NCI-H1092 (cell line): ENCODE data around the gene STEAP3.

ENCODE experiments used
- DNase-seq: peaks from one replicate; lab custom pipeline; 2025; lab: John Stamatoyannopoulos, UW

The STEAP3 gene

DNA sequence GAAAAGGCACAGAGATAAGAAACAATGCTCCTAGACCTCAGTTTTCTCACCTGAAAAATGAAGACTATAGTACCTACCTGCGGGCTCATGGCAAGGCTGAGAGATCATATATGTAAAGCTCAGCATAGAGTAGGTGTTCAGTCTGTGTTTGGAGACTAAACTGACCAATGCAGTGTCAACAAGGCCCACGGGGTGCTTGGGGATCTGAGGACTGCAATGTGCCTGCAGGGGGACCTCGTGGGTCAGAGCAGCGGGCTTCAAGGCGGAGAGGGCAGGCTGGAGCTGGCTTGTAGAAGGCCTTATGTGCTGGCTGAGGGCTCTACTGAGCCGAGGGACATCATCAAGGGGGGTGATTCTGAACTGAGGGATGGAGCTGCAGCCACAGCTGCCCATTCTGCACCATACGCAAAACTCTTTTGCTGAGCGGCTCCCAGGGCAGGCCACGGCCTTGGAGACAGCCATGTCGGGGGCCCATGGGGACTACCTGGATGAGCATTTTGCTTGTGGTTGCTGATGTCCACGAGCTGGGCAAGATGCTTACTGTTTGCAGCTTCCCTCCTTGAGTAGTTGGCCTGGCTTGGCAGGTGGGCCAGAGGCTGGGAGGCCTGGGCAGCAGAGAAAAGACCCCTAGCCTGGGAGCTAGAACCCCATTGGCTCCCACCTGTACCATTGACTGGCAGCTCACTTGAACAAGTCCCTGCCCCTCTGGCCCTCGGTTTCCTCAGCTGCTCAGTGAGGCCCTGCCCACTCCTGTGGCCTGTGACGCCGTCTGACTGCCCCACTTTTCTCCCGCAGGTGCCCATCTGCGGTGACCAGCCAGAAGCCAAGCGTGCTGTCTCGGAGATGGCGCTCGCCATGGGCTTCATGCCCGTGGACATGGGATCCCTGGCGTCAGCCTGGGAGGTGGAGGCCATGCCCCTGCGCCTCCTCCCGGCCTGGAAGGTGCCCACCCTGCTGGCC, 23.5 kb downstream of the STEAP3 start:
- no peak for DNase-seq

DNA sequence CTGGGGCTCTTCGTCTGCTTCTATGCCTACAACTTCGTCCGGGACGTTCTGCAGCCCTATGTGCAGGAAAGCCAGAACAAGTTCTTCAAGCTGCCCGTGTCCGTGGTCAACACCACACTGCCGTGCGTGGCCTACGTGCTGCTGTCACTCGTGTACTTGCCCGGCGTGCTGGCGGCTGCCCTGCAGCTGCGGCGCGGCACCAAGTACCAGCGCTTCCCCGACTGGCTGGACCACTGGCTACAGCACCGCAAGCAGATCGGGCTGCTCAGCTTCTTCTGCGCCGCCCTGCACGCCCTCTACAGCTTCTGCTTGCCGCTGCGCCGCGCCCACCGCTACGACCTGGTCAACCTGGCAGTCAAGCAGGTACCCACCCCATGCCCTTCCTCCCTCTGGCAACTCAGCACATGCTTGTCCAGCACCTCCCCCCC, 24.2 kb downstream of the STEAP3 start:
- no peak for DNase-seq

DNA sequence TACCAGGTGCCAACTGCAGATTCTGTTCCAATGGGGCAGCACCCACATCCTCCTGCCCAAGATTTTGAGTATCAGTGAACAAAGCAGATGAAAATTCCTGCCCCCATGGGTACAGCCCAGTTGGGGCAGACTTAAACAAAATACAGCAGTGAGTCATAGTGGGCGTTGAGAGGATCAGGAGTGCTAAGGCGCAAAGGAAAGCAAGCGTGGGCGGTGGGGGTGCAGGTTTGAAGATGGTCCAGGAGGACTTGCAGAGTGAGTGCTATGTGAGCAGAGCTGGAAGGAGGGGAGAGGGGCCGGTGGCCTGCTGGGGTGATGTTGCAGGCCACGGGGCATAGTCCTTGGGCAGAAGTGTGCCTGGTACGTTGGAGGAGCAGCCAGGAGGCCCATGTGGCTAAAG, 24.7 kb downstream of the STEAP3 start:
- no peak for DNase-seq

DNA sequence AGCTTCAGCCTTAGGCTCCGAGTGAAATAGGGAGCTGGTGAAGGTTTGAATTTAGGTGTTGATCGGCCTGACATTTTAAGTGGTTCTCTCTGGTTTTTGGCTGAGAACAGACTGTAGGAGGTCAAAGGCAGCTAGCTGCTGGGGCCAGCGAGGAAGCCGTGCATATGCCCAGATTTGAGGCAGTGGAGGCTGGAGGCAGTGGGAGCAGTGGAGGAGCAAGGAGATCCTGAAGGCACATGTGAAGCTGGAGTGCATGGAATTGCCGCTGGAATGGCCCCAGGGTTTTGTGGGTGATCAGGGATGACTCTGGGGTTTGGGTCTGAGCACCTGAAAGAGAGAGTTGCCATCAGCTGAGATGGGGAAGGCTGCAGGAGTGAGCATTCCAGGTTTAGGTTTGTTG, 25.1 kb downstream of the STEAP3 start:
- no peak for DNase-seq

DNA sequence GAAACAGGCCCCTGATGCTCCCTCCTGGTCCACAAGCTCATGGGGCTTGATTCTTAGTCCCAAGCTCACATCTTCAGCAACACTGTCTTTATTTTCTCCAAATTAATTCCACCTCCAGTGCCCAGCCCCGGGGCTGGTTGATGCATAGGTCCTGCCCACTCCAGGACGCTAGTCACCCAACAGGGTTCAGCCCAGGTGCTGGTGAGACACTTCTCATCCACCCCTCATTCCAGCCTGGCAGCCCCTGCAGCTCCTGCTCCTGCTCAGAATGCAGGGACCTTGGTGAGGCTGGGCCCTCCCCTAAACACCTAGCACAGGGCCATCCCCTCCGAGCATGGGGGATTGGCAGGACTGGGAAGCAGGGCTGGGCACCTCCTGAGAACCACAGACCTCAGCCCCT, 25.7 kb downstream of the STEAP3 start:
- no peak for DNase-seq

DNA sequence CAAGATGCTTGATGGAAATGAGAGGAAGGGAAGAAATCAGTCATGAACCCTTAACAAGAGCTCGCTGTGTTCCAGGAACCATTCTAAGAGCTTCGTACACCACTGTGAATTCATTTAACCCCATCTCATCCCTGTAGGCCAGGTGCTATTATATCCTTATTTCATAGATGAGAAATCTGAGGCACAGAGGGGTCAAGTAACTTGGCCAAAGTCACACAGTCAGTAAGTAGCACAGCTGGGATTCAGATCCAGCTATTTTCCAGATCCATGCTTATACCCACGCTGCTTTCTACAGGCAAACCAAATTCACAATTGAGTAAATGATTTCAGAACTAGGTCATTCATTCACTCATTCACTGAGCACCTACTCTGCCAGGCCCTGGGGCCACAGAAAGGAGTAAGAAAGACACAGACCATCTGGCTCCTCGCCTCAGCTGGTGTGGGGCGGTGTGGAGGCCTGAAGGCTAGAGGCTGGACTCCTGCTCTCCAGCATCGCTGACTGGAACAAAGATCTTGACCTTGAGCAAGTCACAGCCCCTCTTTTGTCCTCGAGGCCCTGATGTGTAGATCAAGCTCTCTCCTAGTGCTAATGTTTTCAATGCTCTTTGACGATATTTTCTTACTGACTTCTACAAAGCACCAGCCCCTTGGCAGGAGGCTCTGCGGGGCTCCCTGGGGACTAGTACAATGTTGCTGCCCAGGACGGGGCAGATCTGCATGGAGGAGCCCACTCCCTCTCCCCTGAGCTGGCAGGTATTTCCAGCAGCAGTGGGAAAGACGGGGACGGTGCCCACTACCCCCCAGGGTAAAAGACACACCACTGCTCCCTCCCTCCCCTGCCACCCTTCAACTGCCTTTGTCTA, 26.5 kb downstream of the STEAP3 start:
- no peak for DNase-seq

DNA sequence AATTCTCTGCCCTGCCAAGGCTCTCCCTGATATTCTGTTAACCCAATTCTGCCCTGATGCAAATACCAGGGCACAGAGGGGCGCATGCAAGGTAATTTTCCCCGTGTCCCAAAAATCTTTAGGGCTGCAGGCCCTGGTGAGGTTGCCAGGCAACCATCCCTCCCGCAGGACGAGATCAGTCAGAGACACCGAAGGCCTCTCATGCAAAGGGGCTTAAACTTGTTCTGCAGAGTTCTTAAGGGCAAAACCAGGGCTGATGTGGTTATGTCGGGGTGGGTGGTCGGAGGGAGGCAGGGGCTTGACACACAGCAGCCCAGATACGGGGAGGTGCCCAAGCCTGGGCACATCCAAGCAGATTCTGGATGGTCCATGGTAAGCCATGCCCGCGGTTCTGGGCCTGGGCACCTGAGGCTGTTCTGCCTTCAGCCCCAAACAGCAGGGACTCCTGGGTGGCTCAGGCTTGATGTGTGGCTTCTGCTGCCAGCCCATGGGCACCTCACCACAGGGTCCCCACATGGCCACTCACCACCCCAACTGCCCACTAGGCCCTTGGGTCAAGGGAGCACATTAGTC, 27.2 kb downstream of the STEAP3 start:
- DNase-seq: no peak

DNA sequence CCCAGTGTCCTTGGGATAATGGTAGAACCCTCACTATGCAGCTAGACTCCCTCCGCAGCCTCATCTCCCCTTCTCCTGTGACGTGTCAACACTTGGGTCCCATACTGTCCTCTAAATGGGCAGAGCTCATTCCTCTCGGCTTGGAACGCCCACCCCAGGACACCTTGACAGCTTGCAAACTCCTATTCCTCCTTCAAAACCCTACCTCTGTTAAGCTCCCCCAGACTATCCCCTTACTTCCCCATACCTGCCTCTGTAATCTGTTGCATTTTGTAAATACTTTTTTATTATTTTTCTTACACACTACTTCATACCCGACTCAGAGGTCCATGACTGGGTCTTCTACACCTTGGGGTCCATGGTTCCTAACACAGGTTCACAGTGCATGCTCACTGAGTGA, 28.0 kb downstream of the STEAP3 start:
- DNase-seq: no peak

DNA sequence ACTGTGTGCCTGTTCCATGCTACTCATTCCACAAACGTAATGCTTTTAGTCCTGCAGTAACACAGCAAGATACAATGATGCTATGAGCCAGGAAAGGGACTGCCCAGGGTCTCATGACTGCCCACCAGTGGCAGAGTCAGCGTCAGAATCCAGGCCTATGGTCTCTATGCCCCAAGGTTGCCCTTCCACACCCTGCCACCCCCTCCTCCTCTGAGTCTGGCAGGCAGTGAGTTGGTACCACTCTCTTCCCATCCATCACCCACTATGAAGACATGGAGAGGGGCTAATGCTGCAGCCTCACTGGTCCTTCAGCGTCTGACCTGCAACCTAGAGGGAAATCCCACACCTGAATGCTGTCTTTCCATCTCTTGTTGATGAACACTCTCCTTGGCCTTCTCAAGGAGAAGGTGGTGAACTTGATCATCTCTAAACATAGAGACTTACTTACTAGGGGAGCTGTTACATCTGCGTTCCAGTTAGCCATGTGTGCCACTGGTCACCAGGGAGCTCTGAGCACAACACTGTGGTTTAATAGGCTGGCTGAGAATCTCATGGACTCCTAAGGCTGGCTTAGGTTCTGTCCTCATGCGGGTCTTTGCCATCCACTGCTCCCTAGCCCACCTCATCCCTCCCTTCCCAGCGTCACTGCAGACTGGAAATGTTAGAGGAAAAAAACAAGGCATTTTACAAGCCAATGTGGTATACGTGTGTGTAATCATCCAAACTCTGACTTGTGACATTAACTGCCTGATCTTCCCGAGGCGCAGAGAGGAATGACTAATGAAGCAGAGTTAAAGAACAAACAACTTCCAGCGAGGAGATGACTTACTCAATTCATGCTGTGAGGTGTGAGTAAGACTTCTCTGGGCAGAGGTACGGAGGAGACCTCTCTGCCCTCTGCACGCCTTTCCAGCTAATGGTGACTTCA, 28.8 kb downstream of the STEAP3 start:
- no peak for DNase-seq

DNA sequence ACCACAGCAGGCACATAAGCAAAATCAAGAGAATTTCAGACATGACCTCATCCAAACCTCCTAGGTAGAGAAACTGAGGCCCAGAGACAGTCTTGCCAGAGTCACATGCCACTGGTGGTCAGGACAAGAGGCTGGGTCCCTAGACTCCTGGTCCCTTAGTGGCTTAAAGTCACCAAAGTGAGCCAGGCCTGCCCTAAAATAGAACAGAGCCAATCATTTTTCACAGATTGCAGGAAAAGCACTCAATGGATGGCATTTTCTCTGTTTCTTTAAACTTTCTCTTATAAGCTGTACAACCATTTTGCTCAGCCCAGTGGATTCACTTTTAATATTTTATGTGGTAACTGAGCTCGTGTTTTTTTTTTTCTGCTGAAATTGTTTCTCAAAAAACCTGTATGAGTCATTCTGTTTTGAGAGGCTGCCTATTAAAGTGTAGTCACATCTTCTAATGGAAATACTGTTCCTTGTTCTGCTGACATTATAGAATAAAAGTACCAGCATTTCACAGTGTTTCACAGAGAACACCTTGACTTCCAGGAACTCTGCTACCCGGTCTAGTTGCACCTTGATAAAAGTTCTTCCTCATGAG, 29.6 kb downstream of the STEAP3 start:
- DNase-seq: no peak

DNA sequence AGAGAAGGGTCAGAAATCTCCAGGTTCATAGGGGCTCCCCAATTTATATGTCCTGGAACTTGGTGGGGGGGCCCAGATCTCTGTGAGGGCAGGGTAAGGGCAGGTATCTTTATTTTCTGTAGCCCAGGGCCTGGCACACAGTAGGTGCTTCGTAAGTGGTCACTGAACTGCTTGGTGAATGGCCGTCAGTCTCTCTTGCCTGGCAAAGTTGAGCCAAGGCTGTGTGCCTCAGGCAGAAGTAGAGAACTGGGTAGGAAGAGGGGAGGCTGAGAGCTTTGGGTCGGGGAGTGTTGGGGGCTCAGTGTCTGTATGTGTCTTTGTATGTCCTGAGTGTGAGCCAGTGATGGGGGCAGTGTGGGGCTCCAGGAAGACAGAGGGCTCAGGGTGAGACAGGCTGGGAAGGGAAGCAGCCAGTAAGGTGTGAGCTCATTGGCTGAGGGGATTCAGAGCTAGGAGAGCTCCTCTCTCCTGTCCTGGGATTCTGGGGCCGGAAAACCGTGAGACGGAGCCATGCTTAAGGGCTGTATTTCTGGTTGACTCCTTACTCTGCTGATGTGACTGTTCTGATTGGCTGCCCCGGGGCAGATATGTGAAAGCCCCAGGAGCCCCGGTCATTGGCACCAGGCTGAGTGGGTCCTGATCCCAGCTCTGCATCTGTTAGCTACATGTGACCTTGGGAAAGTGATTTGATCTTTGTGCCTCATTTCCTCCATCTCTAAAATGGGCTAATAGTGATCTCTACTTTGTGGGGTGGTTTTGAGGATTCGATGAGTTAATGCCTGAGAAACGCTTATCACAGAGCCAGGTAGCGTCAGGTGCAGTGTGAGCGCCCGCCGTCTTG, 30.3 kb downstream of the STEAP3 start:
- DNase-seq: no peak

DNA sequence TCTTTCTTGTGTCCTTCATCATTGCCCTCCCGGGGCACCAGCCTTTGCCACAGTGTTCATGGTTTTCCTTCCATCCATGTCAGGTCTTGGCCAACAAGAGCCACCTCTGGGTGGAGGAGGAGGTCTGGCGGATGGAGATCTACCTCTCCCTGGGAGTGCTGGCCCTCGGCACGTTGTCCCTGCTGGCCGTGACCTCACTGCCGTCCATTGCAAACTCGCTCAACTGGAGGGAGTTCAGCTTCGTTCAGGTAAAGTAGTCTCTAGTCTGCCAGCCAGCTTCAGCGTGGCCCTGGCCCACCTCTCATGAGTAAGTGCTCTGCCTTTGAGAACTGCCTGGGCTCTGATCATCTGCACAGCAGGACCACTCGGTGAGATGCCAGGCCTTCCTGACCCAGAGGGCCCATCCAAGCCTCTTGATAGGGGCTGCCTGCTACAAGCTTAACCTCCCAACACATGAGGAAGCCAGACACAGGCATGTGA, 31.0 kb downstream of the STEAP3 start:
- no peak for DNase-seq

DNA sequence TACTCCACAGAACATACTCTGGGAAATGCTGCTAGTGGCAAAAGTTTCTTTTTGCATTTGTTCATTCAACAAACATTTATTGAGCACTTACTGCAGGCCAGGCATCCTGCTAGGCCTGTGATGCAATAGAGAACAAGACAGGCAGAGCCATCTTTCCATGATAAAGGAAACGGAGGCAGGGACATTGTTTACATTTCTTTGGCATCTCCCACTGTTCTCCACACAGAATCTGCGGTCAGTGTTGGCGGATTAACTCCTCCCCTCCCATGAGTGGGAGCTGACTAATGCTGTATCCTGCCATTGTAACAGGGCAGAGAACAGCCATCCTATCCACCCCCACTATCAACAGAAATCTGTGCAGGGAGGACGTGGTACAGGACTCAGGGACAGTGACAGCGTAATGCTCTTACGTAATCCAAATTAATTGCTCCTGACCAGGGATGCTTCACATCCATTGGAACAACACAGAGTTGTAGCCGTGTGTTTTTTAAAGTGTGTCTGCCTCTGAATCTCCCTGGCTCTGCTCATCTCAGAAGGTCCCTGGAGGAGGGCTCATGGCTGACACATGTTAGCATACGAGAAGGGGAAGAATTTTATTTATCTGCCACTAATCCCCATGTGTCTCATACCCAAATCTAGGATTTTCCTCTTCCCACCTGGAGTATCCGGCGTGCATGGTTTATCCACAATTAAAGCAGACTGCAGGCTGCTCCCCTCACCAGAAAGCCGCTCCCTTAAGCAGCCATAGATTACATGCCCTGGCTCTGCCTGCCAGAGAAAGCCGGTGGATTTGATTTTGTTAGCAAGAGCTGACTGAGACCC, 32.3 kb downstream of the STEAP3 start:
- DNase-seq: no peak

DNA sequence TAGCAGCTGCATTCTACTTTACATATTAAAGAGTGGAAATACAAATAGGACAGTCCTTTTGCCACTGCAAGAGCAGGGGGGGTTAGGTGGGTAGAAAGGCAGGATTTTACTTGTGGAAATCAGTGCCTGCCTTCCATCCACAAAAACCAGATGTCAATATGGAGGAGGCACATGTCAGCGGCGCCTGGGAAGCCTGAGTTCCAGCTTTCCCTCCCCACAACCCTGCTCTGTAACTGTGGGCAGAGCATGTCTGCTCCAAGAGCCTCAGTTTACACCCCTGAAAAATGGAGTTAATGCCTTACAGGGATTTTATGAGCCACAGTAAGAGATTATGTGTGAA, 32.9 kb downstream of the STEAP3 start:
- DNase-seq: no peak

DNA sequence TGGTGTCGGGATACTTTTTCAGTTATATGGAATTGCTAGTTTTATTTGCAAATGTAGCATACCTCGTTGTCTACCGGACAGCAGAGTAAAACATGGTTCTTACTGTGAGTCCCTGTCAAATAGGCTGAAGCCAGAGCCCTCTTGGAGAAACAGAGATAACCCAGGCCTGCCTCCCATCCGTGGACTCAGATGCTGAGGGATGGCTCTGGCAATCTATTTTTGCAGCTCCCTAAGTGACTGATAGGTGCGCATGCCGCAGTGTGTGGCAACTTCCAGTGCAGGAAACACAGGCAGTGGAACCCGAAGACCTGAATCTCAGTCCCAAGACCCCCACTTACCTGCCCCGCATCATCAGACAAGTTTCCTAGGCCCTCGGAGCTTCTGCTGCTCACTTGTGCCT, 33.6 kb downstream of the STEAP3 start:
- DNase-seq: no peak

DNA sequence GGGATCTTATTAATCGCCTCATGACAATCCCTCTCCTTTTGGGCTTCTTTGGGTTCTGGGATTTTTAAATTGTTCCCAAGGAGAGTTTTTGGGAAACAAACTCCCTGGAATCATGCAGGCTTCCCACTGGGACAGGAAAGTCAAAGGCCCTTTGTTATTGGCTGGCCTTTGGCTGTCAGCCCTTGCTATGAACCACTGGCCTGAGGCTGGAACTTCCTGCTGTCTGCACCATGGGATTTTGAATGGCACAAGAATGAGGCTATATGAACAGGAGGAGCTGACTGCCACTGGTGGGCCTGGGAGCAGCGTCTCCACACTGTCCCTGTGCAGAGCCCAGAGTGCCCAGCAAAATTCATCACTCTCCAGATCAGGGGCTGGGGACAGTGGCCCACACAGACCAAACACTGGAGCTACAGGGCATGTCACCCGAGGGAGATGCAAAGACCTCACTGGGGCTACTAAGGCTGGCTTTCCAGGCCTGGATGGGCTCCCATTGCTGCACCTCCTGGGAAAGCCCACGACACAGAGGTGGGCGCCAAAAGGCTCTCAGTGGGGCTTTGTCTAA, 35.7 kb downstream of the STEAP3 start:
- DNase-seq: no peak

DNA sequence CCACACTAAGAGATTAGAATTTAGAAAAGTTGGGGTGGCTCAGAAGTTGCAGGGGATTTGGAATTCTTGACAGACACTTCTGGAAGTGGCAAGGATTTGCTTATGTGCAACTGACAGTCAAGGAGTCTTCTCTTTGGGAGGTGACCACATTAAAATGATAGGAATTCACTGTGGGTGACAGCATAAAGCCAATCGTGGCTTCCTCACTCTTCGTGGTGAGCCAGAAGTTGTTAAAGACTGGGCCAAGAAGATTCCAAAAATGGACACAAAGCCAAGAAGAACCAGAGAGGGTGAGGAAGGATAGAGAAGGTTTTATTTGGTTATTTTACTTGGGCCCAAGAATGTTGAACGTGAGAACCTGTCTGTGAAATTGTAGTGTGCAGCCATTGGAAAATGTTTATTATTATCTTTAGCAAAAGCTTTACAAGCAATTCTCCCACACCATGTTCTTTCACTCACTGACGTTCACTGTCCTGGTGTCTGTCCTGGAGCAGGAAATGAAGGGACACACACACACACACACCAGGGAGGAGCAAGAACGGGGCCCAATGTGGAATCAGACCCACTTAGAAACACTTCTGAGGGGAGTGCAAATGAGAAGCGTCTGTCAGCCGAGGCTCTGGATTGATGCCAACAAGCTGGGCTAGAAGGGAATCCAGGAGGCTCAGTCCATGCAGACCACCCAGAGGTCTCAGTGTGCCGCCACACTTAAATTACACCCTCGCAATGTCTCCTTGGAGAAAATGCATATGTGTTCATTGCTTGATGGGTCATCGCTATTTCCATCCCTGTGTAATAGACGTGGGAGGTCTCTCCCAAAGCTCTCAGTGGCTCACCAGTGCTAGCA, 37.2 kb downstream of the STEAP3 start:
- no peak for DNase-seq
